ENCODE data around the gene DYTN. TPM values are rescaled to one million over a fixed set of nuclear protein-coding genes. Genes with fewer than 3 reads are reported as not detected.

DYTN gene
- total RNA-seq, 1 donor from 2014 or later: not detected

- peaks cover 23% of the 10 kb centered on the region for H3K27me3 ChIP-seq (ENCODE audit: low read depth)
- intact Hi-C loops (cut with micrococcal nuclease): no loop called here
Observed at GRCh38 chr2:206688453-206688852, 29.7 kb downstream of the DYTN start.

GRCh38 chr2:206683546-206683945, 34.6 kb downstream of the DYTN start:
- no peak for TF ChIP-seq CTCF (IDR thresholded peaks at IDR 0.05; ENCODE audit: borderline replicate concordance)
- intact Hi-C loops (cut with micrococcal nuclease): no loop called here
- DNase-seq: no peak
- Histone ChIP-seq H3K4me1 (no peaks in the 10 kb centered on the region), H3K27me3 (ENCODE audit: low read depth) (peaks cover 23% of the 10 kb centered on the region), H3K9me3 (replicated peaks) (no peaks in the 10 kb centered on the region), H3K4me3 (no peak overlapping the region), H3K36me3 (no peaks in the 10 kb centered on the region), H3K27ac (replicated peaks) (no peak overlapping the region)

More at GRCh38 chr2:206688453-206688852, 29.7 kb downstream of the DYTN start:
- Histone ChIP-seq H3K9me3 (replicated peaks) (no peaks in the 10 kb centered on the region), H3K27ac (replicated peaks) (no peak overlapping the region), H3K4me3 (no peak overlapping the region), H3K4me1 (no peaks in the 10 kb centered on the region), H3K36me3 (no peaks in the 10 kb centered on the region)
- TF ChIP-seq CTCF (IDR thresholded peaks at IDR 0.05; ENCODE audit: borderline replicate concordance): no peak
- no peak for DNase-seq

GRCh38 chr2:206670531-206671319, 47.5 kb downstream of the DYTN start:
- H3K27me3 ChIP-seq (ENCODE audit: low read depth): peaks cover 36% of the 10 kb centered on the region
- intact Hi-C loops (cut with micrococcal nuclease): no loop called here
- TF ChIP-seq CTCF (IDR thresholded peaks at IDR 0.05; ENCODE audit: borderline replicate concordance): no peak
- H3K27ac ChIP-seq (replicated peaks): no peak overlapping the region
- H3K4me1 ChIP-seq: no peaks in the 10 kb centered on the region
- no peaks in the 10 kb centered on the region for H3K9me3 ChIP-seq (replicated peaks)
- no peaks in the 10 kb centered on the region for H3K36me3 ChIP-seq
- DNase-seq: no peak
- no peak overlapping the region for H3K4me3 ChIP-seq

GRCh38 chr2:206665251-206665650, 52.9 kb downstream of the DYTN start:
- intact Hi-C loops (cut with micrococcal nuclease): no loop called here
- no peaks in the 10 kb centered on the region for H3K36me3 ChIP-seq
- H3K4me1 ChIP-seq: no peaks in the 10 kb centered on the region
- no peak for DNase-seq
- no peak for TF ChIP-seq CTCF (IDR thresholded peaks at IDR 0.05; ENCODE audit: borderline replicate concordance)
- H3K27me3 ChIP-seq (ENCODE audit: low read depth): peaks cover 29% of the 10 kb centered on the region
- no peak overlapping the region for H3K27ac ChIP-seq (replicated peaks)
- H3K9me3 ChIP-seq (replicated peaks): no peaks in the 10 kb centered on the region
- no peak overlapping the region for H3K4me3 ChIP-seq

GRCh38 chr2:206657087-206657486, 61.1 kb downstream of the DYTN start:
- no peak for TF ChIP-seq CTCF (IDR thresholded peaks at IDR 0.05; ENCODE audit: borderline replicate concordance)

More at GRCh38 chr2:206657087-206657486, 61.1 kb downstream of the DYTN start:
- Histone ChIP-seq H3K27me3 (ENCODE audit: low read depth) (no peaks in the 10 kb centered on the region), H3K36me3 (no peaks in the 10 kb centered on the region), H3K27ac (replicated peaks) (no peak overlapping the region), H3K4me3 (no peak overlapping the region), H3K4me1 (no peaks in the 10 kb centered on the region), H3K9me3 (replicated peaks) (peaks cover 18% of the 10 kb centered on the region)
- no peak for DNase-seq
- intact Hi-C loops (cut with micrococcal nuclease): no loop called here

All from left ventricle myocardium inferior (tissue), 1 donor.